ENCODE results near the gene USP7. TPM values are rescaled to one million over a fixed set of nuclear protein-coding genes. Genes with fewer than 3 reads are reported as not detected.

USP7 gene
- total RNA-seq, 2 donors from 2014 or later = 60.2 to 84.9 TPM

DNA sequence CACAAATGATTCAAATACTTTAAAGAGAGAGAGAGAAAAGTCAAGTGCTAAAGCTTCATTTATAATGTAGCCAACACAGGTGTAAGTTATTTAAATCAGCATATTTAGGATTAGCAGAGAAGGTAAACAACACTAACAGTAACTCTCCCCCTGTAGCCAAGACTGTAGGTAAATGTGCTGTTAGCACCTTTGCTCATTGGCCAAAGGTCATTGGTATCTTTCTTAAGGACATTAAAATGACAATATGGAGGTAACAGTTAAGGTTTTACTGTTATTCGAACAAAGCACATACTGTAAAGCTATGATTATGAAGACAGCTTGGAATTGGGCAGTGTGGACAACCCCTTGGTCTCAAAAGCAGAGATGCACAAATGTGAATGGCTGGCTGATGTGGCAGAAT lies 52.9 kb downstream of the USP7 start:
- TF ChIP-seq POLR2A (IDR thresholded peaks at IDR 0.05) (no peak), POLR2AphosphoS5 (IDR thresholded peaks at IDR 0.05) (no peak)
- TF ChIP-seq, protein P1, sequence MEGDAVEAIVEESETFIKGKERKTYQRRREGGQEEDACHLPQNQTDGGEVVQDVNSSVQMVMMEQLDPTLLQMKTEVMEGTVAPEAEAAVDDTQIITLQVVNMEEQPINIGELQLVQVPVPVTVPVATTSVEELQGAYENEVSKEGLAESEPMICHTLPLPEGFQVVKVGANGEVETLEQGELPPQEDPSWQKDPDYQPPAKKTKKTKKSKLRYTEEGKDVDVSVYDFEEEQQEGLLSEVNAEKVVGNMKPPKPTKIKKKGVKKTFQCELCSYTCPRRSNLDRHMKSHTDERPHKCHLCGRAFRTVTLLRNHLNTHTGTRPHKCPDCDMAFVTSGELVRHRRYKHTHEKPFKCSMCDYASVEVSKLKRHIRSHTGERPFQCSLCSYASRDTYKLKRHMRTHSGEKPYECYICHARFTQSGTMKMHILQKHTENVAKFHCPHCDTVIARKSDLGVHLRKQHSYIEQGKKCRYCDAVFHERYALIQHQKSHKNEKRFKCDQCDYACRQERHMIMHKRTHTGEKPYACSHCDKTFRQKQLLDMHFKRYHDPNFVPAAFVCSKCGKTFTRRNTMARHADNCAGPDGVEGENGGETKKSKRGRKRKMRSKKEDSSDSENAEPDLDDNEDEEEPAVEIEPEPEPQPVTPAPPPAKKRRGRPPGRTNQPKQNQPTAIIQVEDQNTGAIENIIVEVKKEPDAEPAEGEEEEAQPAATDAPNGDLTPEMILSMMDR (IDR thresholded peaks at IDR 0.05) = no peak
- 95% methylated on average over 1 of the region's 1 CpG for whole genome bisulfite sequencing
- Histone ChIP-seq H3K27ac (peak overlapping the region in 1 of 2 donors; percentile 22), H3K36me3 (peaks cover 0 to 17% of the 10 kb centered on the region in 2 donors), H3K4me3 (no peak overlapping the region), H3K27me3 (replicated peaks; ENCODE audit: insufficient read depth) (no peaks in the 10 kb centered on the region), H3K9me3 (no peaks in the 10 kb centered on the region), H3K4me1 (replicated peaks) (no peaks in the 10 kb centered on the region)
- intact Hi-C loops (cut with DNase I) = no loop called here
- DNase-seq (ENCODE audit: low spot score) = no peak

DNA sequence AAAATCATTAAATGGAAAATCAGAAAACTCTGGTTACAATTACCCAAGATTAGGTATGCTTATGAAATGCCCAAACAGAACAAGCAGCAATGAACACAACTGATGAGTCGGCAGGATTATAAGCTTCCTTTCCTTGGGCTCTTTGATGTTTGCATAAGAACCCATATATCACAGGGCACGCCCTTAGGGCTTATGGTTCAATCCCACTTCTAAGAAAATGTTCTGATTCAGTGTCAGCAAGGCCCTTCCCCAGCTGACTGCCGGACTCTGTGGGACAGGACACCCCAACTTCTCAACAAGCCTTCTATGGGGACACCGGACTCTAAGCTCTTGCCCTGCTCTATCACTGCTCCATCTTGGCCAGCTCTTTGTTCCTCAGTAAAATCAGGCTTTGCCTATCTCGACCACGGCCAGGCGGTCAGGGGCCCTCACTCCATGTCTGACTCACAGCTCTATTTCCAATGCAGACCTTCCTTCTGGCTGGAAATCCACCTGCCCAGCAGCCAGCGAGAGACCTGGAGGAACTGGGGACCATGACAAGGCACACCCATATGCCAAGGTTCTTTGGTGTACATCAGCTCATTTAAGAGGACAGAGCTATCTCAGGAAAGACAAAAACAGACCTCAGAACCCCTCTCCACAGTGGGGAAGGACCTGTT lies 54.8 kb downstream of the USP7 start:
- intact Hi-C loops (cut with DNase I) = no loop called here
- TF ChIP-seq POLR2AphosphoS5 (IDR thresholded peaks at IDR 0.05) (no peak), POLR2A (IDR thresholded peaks at IDR 0.05) (no peak)
- TF ChIP-seq, protein P1 (IDR thresholded peaks at IDR 0.05) = no peak
- Histone ChIP-seq H3K27ac (no peak overlapping the region), H3K36me3 (peaks cover 5 to 20% of the 10 kb centered on the region in 2 donors), H3K27me3 (replicated peaks; ENCODE audit: insufficient read depth) (no peaks in the 10 kb centered on the region), H3K9me3 (no peaks in the 10 kb centered on the region), H3K4me3 (no peak overlapping the region), H3K4me1 (replicated peaks) (no peaks in the 10 kb centered on the region)
- WGBS = 79% methylated on average over 8 of the region's 8 CpGs
- DNase-seq (ENCODE audit: low spot score) = no peak

DNA sequence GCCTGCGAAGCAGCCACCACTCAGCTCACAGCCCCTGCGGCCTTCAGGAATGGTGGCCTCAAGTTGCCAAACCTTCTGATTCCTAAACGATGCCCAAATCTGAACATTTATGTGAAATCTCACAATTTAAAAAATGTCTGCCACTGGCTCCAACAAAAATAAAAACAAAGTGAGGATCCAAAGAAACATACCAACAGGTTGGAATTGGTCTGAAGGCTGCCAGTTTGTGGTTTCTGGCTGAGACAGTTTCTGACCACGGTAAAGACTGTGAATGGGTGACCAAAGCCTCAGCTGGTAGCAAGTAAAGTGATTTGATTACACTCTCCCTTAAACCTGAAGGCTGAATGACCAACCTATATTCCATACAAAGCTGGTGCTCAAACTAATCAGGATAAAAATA lies 56.6 kb downstream of the USP7 start:
- H3K36me3 ChIP-seq = peaks cover 7 to 33% of the 10 kb centered on the region in 2 donors
- H3K4me1 ChIP-seq (replicated peaks) = no peaks in the 10 kb centered on the region
- H3K27me3 ChIP-seq (replicated peaks; ENCODE audit: insufficient read depth) = no peaks in the 10 kb centered on the region
- no peak for DNase-seq (ENCODE audit: low spot score)
- intact Hi-C loops (cut with DNase I) = no loop called here
- WGBS = 78% methylated on average over 4 of the region's 4 CpGs
- no peak overlapping the region for H3K27ac ChIP-seq
- H3K9me3 ChIP-seq = no peaks in the 10 kb centered on the region
- TF ChIP-seq POLR2AphosphoS5 (IDR thresholded peaks at IDR 0.05) (no peak), POLR2A (IDR thresholded peaks at IDR 0.05) (no peak)
- TF ChIP-seq, protein P1 (IDR thresholded peaks at IDR 0.05) = no peak
- no peak overlapping the region for H3K4me3 ChIP-seq

DNA sequence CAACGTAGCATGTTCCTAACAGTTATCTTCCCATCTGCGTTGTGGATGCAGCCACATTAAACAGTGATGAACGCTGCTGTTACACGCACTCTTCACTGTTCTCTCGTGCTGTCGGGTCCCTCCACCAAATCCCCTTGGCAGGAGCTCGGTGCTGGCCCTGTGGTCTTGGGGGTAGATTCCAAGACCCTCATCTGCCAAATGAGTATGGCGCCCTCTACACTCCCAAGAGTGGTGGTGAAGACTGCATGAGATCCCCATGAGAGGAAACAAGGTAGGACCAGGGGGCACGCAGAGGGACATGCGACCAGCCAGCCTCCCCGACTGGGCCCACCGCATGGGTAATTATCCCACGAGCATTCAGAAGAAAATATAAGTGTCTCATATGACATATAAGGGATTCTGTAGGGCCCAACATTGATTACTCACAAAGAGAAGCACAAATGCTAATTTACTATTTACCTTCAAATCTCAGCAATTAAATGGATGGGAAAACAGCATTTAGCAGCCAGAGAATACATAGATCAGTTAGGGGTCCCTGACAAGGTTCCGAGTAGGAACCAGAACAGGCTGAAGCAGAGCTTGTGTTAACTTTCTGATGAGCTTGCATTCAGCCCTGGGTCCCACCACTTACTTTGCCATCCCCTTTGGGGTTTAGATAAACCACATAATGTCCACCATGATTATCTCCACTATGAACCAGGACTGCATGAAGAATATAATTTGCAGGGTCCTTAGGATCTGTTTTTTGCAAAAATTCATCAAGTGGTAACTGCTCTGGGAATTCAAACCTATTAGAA lies 57.7 kb downstream of the USP7 start:
- H3K4me3 ChIP-seq = no peak overlapping the region
- TF ChIP-seq, protein P1 (IDR thresholded peaks at IDR 0.05) = no peak
- TF ChIP-seq POLR2A (IDR thresholded peaks at IDR 0.05) = no peak
- no peak for TF ChIP-seq POLR2AphosphoS5 (IDR thresholded peaks at IDR 0.05)
- 84% methylated on average over 14 of the region's 14 CpGs for WGBS
- no peaks in the 10 kb centered on the region for H3K9me3 ChIP-seq
- H3K4me1 ChIP-seq (replicated peaks) = no peaks in the 10 kb centered on the region
- no peaks in the 10 kb centered on the region for H3K27me3 ChIP-seq (replicated peaks; ENCODE audit: insufficient read depth)
- H3K27ac ChIP-seq = no peak overlapping the region
- intact Hi-C loops (cut with DNase I) = no loop called here
- no peak for DNase-seq (ENCODE audit: low spot score)
- H3K36me3 ChIP-seq = peaks cover 7 to 42% of the 10 kb centered on the region in 2 donors

All from prostate gland (tissue), 2 donors.